IMR-90 (cell line): ENCODE measurements around the gene ALKBH3. TPM values are rescaled to one million over a fixed set of nuclear protein-coding genes. Genes with fewer than 3 reads are reported as not detected.

ENCODE experiments used
- ATAC-seq: fragments of 200-7000 bp; cut with Tn5 transposase; 2 replicates; pipeline ENCODE4 v1.9.1; 2020; ENCODE audit warnings: low read depth, mild to moderate bottlenecking, moderate library complexity
- BruUV-seq: library from RNA; stranded (reverse); fragments of 400-500 nt; replicated peaks from 2 replicates; lab custom pipeline; 2021; lab: Mats Ljungman, UMichigan
- CTCF ChIA-PET: fragments of 300-600 bp; formaldehyde crosslinking; extraction: SDS; loops from one replicate; lab custom pipeline; 2021; ENCODE audit warnings: antibody characterized with exemption; lab: Yijun Ruan, JAX
- POLR2A ChIA-PET: fragments of 300-600 bp; sonication (Branson Sonifier 250); formaldehyde crosslinking; loops from one replicate; lab custom pipeline; 2022; ENCODE audit warnings: antibody characterized with exemption; ENCODE audit not compliant: unreplicated experiment; lab: Charles Lee
- DNase-seq: peaks from one replicate; pipeline ENCODE4 v3.0.0; 2013
- H2AFZ ChIP-seq: replicated peaks from 2 replicates; pipeline ENCODE3; 2013; ENCODE audit warnings: low read length, mild to moderate bottlenecking; ENCODE audit not compliant: poor library complexity
- H2AK5ac ChIP-seq: 2 replicates; pipeline ENCODE4 v1.6.1; 2013; ENCODE audit warnings: low read depth, low read length, inconsistent platforms
- H2AK9ac ChIP-seq: replicated peaks from 2 replicates; pipeline ENCODE3; 2013; ENCODE audit warnings: mild to moderate bottlenecking, low read depth, low read length, moderate library complexity; ENCODE audit not compliant: poor library complexity
- H2BK120ac ChIP-seq: 2 replicates; pipeline ENCODE4 v1.6.1; 2013; ENCODE audit warnings: low read depth, low read length, inconsistent platforms
- H2BK15ac ChIP-seq: 3 replicates; pipeline ENCODE4 v1.6.1; 2013; ENCODE audit warnings: low read depth, low read length, inconsistent platforms
- H2BK20ac ChIP-seq: 2 replicates; pipeline ENCODE4 v1.6.1; 2013; ENCODE audit warnings: low read depth, mild to moderate bottlenecking, inconsistent platforms, low read length, moderate library complexity
- H2BK5ac ChIP-seq: 2 replicates; pipeline ENCODE4 v1.6.1; 2013; ENCODE audit warnings: mild to moderate bottlenecking, low read depth, low read length, inconsistent platforms; ENCODE audit not compliant: poor library complexity, severe bottlenecking
- H3K14ac ChIP-seq: replicated peaks from 2 replicates; pipeline ENCODE4 v1.6.1; 2013; ENCODE audit warnings: low read depth, low read length, inconsistent platforms
- H3K18ac ChIP-seq: 2 replicates; pipeline ENCODE4 v1.6.1; 2013; ENCODE audit warnings: low read depth, low read length, control low read depth
- H3K23ac ChIP-seq: 2 replicates; pipeline ENCODE4 v1.6.1; 2013; ENCODE audit warnings: low read depth, low read length, inconsistent platforms
- H3K27ac ChIP-seq: 2 replicates; pipeline ENCODE4 v1.5.1; 2013; ENCODE audit warnings: mild to moderate bottlenecking, control low read depth, low read length; ENCODE audit not compliant: insufficient read depth
- H3K27me3 ChIP-seq: 2 replicates; pipeline ENCODE4 v1.6.1; 2013; ENCODE audit warnings: low read length; ENCODE audit not compliant: control insufficient read depth, insufficient read depth
- H3K36me3 ChIP-seq: 2 replicates; pipeline ENCODE4 v1.6.1; 2013; ENCODE audit warnings: low read length, mixed read lengths; ENCODE audit not compliant: control insufficient read depth, insufficient read depth
- H3K4ac ChIP-seq: 2 replicates; pipeline ENCODE4 v1.6.1; 2013; ENCODE audit warnings: low read depth, low read length, inconsistent platforms
- H3K4me1 ChIP-seq: 2 replicates; pipeline ENCODE4 v1.6.1; 2013; ENCODE audit warnings: low read length, mixed read lengths; ENCODE audit not compliant: control insufficient read depth, insufficient read depth
- H3K4me2 ChIP-seq: 2 replicates; pipeline ENCODE4 v1.6.1; 2013; ENCODE audit warnings: low read depth, mild to moderate bottlenecking, control low read depth, low read length, moderate library complexity
- H3K4me3 ChIP-seq: 2 replicates; pipeline ENCODE4 v1.5.1; 2013; ENCODE audit warnings: low read depth, mild to moderate bottlenecking, control low read depth, low read length, moderate library complexity; ENCODE audit not compliant: insufficient read depth
- H3K56ac ChIP-seq: 2 replicates; pipeline ENCODE4 v1.6.1; 2013; ENCODE audit warnings: low read length, inconsistent platforms; ENCODE audit not compliant: insufficient read depth; ENCODE audit errors: extremely low read depth
- H3K79me1 ChIP-seq, 2 experiments: 2 replicates each; pipeline ENCODE4 v1.6.1; 2013; ENCODE audit warnings: low read length in 2 of 2, inconsistent platforms in 1 of 2, low read depth in 1 of 2
- H3K9ac ChIP-seq: 2 replicates; pipeline ENCODE4 v1.6.1; 2013; ENCODE audit warnings: low read depth, low read length, control low read depth
- H3K9me1 ChIP-seq: 2 replicates; pipeline ENCODE4 v1.6.1; 2013; ENCODE audit warnings: low read length, inconsistent platforms; ENCODE audit not compliant: insufficient read depth
- H3K9me3 ChIP-seq: 2 replicates; pipeline ENCODE4 v1.6.1; 2013; ENCODE audit warnings: low read length; ENCODE audit not compliant: control insufficient read depth, insufficient read depth
- H4K20me1 ChIP-seq: 2 replicates; pipeline ENCODE4 v1.6.1; 2013; ENCODE audit warnings: low read length, inconsistent platforms; ENCODE audit not compliant: insufficient read depth
- H4K5ac ChIP-seq: 2 replicates; pipeline ENCODE4 v1.6.1; 2013; ENCODE audit warnings: mild to moderate bottlenecking, low read depth, low read length, control low read depth
- H4K8ac ChIP-seq, 2 experiments: 2 replicates each; pipeline ENCODE4 v1.6.1; 2013; ENCODE audit warnings: low read depth in 2 of 2, low read length in 2 of 2, control low read depth in 1 of 2, inconsistent platforms in 1 of 2
- H4K91ac ChIP-seq: 2 replicates; pipeline ENCODE4 v1.6.1; 2013; ENCODE audit warnings: low read depth, low read length, inconsistent platforms; ENCODE audit not compliant: insufficient read depth
- BHLHE40 ChIP-seq: fragments of 150-350 bp; IDR thresholded peaks from 2 replicates; pipeline ENCODE4 v1.6.1; 2016; ENCODE audit warnings: mild to moderate bottlenecking, low read depth, low read length
- CEBPB ChIP-seq: IDR thresholded peaks from 2 replicates; pipeline ENCODE4 v1.6.1; 2012; ENCODE audit warnings: low read depth, low read length, improper control_type of control experiment
- POLR2A ChIP-seq: IDR thresholded peaks from 2 replicates; pipeline ENCODE4 v1.6.1; 2012; ENCODE audit warnings: mild to moderate bottlenecking, low read depth, low read length
- RAD21 ChIP-seq: IDR thresholded peaks from 2 replicates; pipeline ENCODE4 v1.6.1; 2012; ENCODE audit warnings: low read length, improper control_type of control experiment
- RCOR1 ChIP-seq: IDR thresholded peaks from 2 replicates; pipeline ENCODE4 v1.6.1; 2012; ENCODE audit warnings: mild to moderate bottlenecking, low read length, improper control_type of control experiment; ENCODE audit not compliant: insufficient replicate concordance
- SMC3 ChIP-seq: fragments of 150-350 bp; IDR thresholded peaks from 2 replicates; pipeline ENCODE4 v1.6.1; 2016; ENCODE audit warnings: low read depth, mild to moderate bottlenecking, antibody characterized with exemption, low read length, moderate library complexity
- WGBS, 2 experiments: methylation state at CpG; one replicate each; pipeline versions ENCODE4 v1.1.5 to v1.1.7; 2013; ENCODE audit warnings: missing lambda C conversion rate in 2 of 2; ENCODE audit not compliant: insufficient read length in 1 of 2; ENCODE audit errors: extremely low coverage in 2 of 2; 5-methylcytosine and 5-hydroxymethylcytosine counted together
- dilution Hi-C: fragments of 300-500 bp; cut with HindIII; formaldehyde crosslinking; loops from one replicate; pipeline ENCODE4 v1.14.3; 2018; ENCODE audit warnings: low sequenced_read_pairs; ENCODE audit not compliant: unreplicated experiment
- in situ Hi-C: fragments of 300-500 bp; cut with MboI; formaldehyde crosslinking; loops from 3 replicates; pipeline ENCODE4 v1.14.3; 2019; ENCODE audit warnings: low sequenced_read_pairs, inconsistent platforms, mixed read lengths
- intact Hi-C: fragments of 100-400 bp; cut with micrococcal nuclease; formaldehyde crosslinking; loops from 2 replicates; pipeline ENCODE4 v1.10.0; 2022
- polyA plus RNA-seq, 3 experiments: library from polyadenylated mRNA; depleted of rRNA; stranded (reverse); fragments of >200 nt; gene quantifications; 2 replicates each; pipeline ENCODE4 v1.2.3, GENCODE V29; 2012; ENCODE audit warnings: low replicate concordance in 1 of 3
- total RNA-seq: library from RNA; depleted of rRNA; stranded (reverse); fragments of >200 nt; gene quantifications from 2 replicates; pipeline ENCODE4 v1.2.3, GENCODE V29; 2012
- TF ChIP-seq, protein P1 (sequence below): fragments of 150-350 bp; IDR thresholded peaks from 2 replicates; pipeline ENCODE4 v1.6.1; 2016; ENCODE audit warnings: low read depth, mild to moderate bottlenecking, low read length, moderate library complexity, borderline replicate concordance

Gene ALKBH3
- total and polyA plus RNA-seq, 2 of the 4 experiments (the other 2 are of a cell fraction), result 27.7 to 62.9 TPM

- no peak overlapping the region for H3K56ac ChIP-seq
- intact Hi-C loops (no loop called here), dilution Hi-C loops (no loop called here), in situ Hi-C loops (no loop called here)
- no peak overlapping the region for H3K4ac ChIP-seq
- H3K9ac ChIP-seq, result no peak overlapping the region
- H3K9me3 ChIP-seq, result no peaks in the 10 kb centered on the region
- no peak overlapping the region for H3K23ac ChIP-seq
- H2AFZ ChIP-seq, result no peak overlapping the region
- no CpG with 5 or more reads among the region's 7 CpGs for WGBS, 2 experiments
- DNase-seq (no peak), ATAC-seq (no peak)
- no peak overlapping the region for H2AK5ac ChIP-seq
- 0 out of 2 replicates have a peak, but pooled peaks cover 4% of the 10 kb centered on the region for H3K9me1 ChIP-seq
- H4K91ac ChIP-seq, result no peak overlapping the region
- H4K8ac ChIP-seq, result no peak overlapping the region
- no peak overlapping the region for H3K4me2 ChIP-seq
- no peak overlapping the region for H2BK20ac ChIP-seq
- CTCF ChIA-PET, result no interaction called here
- H4K5ac ChIP-seq, result no peak overlapping the region
- POLR2A ChIA-PET, result no interaction called here
- H3K14ac ChIP-seq, result no peak overlapping the region
- no TSS peak for BruUV-seq
- H2AK9ac ChIP-seq, result no peak overlapping the region
- peaks cover 0 to 15% of the 10 kb centered on the region in 2 experiments; a peak in 1 of 4 replicates for H3K79me1 ChIP-seq
- no peaks in the 10 kb centered on the region for H3K36me3 ChIP-seq
- no peak overlapping the region for H2BK120ac ChIP-seq
- no peak overlapping the region for H3K18ac ChIP-seq
- TF ChIP-seq POLR2A (no peak), BHLHE40 (no peak), RCOR1 (no peak), SMC3 (no peak), CEBPB (no peak), RAD21 (no peak)
- TF ChIP-seq, protein P1, sequence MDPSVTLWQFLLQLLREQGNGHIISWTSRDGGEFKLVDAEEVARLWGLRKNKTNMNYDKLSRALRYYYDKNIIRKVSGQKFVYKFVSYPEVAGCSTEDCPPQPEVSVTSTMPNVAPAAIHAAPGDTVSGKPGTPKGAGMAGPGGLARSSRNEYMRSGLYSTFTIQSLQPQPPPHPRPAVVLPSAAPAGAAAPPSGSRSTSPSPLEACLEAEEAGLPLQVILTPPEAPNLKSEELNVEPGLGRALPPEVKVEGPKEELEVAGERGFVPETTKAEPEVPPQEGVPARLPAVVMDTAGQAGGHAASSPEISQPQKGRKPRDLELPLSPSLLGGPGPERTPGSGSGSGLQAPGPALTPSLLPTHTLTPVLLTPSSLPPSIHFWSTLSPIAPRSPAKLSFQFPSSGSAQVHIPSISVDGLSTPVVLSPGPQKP, result no peak
- H3K27ac ChIP-seq, result no peak overlapping the region
- peaks cover 6% of the 10 kb centered on the region; the same call in 1 of the 2 replicates for H3K4me1 ChIP-seq
- H3K4me3 ChIP-seq, result no peak overlapping the region
- no peak overlapping the region for H2BK15ac ChIP-seq
- no peaks in the 10 kb centered on the region for H3K27me3 ChIP-seq
- H2BK5ac ChIP-seq, result no peak overlapping the region
- peaks cover 7% of the 10 kb centered on the region; the same call in 1 of the 2 replicates for H4K20me1 ChIP-seq
Measured at GRCh38 chr11:43835104-43835503, 45.5 kb upstream of the ALKBH3 start.
